Thymus (tissue), 11 donors: ENCODE data around the gene NDP. TPM values are rescaled to one million over a fixed set of nuclear protein-coding genes. Genes with fewer than 3 reads are reported as not detected.

Experiments used
- DNase-seq, 9 donors: peaks; one replicate each; pipeline ENCODE4 v3.0.0-alpha.2; 2013; ENCODE audit warnings: low spot score in 9 of 9, low read depth in 6 of 9, missing footprints in 1 of 9
- H3K27ac ChIP-seq, 2 donors: one replicate each; pipeline ENCODE4 v1.5.1; 2013; ENCODE audit warnings: control low read depth in 1 of 2, low read depth in 1 of 2, low read length in 1 of 2, mild to moderate bottlenecking in 1 of 2, moderate library complexity in 1 of 2
- H3K27me3 ChIP-seq, 2 donors: one replicate each; pipeline ENCODE4 v1.5.1; 2013; ENCODE audit warnings: low read length in 1 of 2; ENCODE audit not compliant: control insufficient read depth in 2 of 2, insufficient read depth in 1 of 2
- H3K36me3 ChIP-seq, 2 donors: one replicate each; pipeline ENCODE4 v1.5.1; 2013; ENCODE audit warnings: low read length in 1 of 2, mild to moderate bottlenecking in 1 of 2, moderate library complexity in 1 of 2; ENCODE audit not compliant: control insufficient read depth in 2 of 2, insufficient read depth in 2 of 2
- H3K4me1 ChIP-seq, 2 donors: one replicate each; pipeline ENCODE4 v1.5.1; 2013; ENCODE audit warnings: low read length in 2 of 2; ENCODE audit not compliant: control insufficient read depth in 2 of 2, insufficient read depth in 2 of 2
- H3K4me3 ChIP-seq, 2 donors: one replicate each; pipeline ENCODE4 v1.5.1; 2013; ENCODE audit warnings: low read length in 2 of 2, control low read depth in 1 of 2, mild to moderate bottlenecking in 1 of 2
- H3K9me3 ChIP-seq, 2 donors: one replicate each; pipeline ENCODE4 v1.5.1; 2013; ENCODE audit warnings: low read length in 1 of 2, mild to moderate bottlenecking in 1 of 2; ENCODE audit not compliant: control insufficient read depth in 2 of 2, insufficient read depth in 1 of 2
- WGBS: extraction: QIAGEN DNeasy Blood & Tissue Kit; methylation state at CpG from one replicate; pipeline ENCODE4 v1.1.7; 2013; 5-methylcytosine and 5-hydroxymethylcytosine counted together
- polyA plus RNA-seq: library from polyadenylated mRNA; stranded (reverse); fragments of 200-250 nt; gene quantifications from one replicate; pipeline ENCODE4 v1.2.3, GENCODE V29; 2013
- total RNA-seq: library from RNA; stranded (reverse); fragments of 120-200 nt; gene quantifications from one replicate; pipeline ENCODE4 v1.2.4, GENCODE V29; 2013
- donor health status: healthy.

NDP gene
- total and polyA plus RNA-seq, 2 donors: 0.05 to 0.21 TPM

- no peaks in the 10 kb centered on the region for H3K4me1 ChIP-seq
- H3K27me3 ChIP-seq: peaks cover 0 to 30% of the 10 kb centered on the region in 2 donors
- over 99% methylated on average over 6 of the region's 6 CpGs for WGBS
- DNase-seq: no peak
- H3K9me3 ChIP-seq: no peaks in the 10 kb centered on the region
- H3K36me3 ChIP-seq: no peaks in the 10 kb centered on the region
- no peak overlapping the region for H3K27ac ChIP-seq
- no peak overlapping the region for H3K4me3 ChIP-seq
These were observed 1.7 kb upstream of the NDP start for GRCh38 chrX:43974741-43975465.

- Histone ChIP-seq H3K4me3 (no peak overlapping the region), H3K27ac (no peak overlapping the region), H3K9me3 (no peaks in the 10 kb centered on the region), H3K4me1 (no peaks in the 10 kb centered on the region), H3K36me3 (no peaks in the 10 kb centered on the region), H3K27me3 (peaks cover 0 to 34% of the 10 kb centered on the region in 2 donors)
- DNase-seq: no peak
- WGBS: 90% methylated on average over 2 of the region's 2 CpGs
These were observed 898 bp upstream of the NDP start for GRCh38 chrX:43974100-43974475.

- H3K27me3 ChIP-seq: peaks cover 0 to 34% of the 10 kb centered on the region in 2 donors
- WGBS: 86% methylated on average over 19 of the region's 19 CpGs
- DNase-seq: no peak
- H3K4me1 ChIP-seq: no peaks in the 10 kb centered on the region
- no peaks in the 10 kb centered on the region for H3K36me3 ChIP-seq
- no peak overlapping the region for H3K4me3 ChIP-seq
- H3K27ac ChIP-seq: no peak overlapping the region
- H3K9me3 ChIP-seq: no peaks in the 10 kb centered on the region
These were observed 926 bp downstream of the NDP start for GRCh38 chrX:43971966-43972961.

GRCh38 chrX:43970528-43970927 lies 2.7 kb downstream of the NDP start:
- WGBS: 97% methylated on average over 5 of the region's 5 CpGs
- Histone ChIP-seq H3K27me3 (peaks cover 0 to 31% of the 10 kb centered on the region in 2 donors), H3K36me3 (no peaks in the 10 kb centered on the region), H3K27ac (no peak overlapping the region), H3K9me3 (no peaks in the 10 kb centered on the region), H3K4me3 (no peak overlapping the region), H3K4me1 (no peaks in the 10 kb centered on the region)
- DNase-seq: no peak

GRCh38 chrX:43969504-43970501 lies 3.4 kb downstream of the NDP start:
- no peaks in the 10 kb centered on the region for H3K9me3 ChIP-seq
- H3K36me3 ChIP-seq: no peaks in the 10 kb centered on the region
- WGBS: 98% methylated on average over 19 of the region's 19 CpGs
- no peak for DNase-seq
- H3K27me3 ChIP-seq: peaks cover 0 to 26% of the 10 kb centered on the region in 2 donors
- H3K4me3 ChIP-seq: no peak overlapping the region
- no peaks in the 10 kb centered on the region for H3K4me1 ChIP-seq
- no peak overlapping the region for H3K27ac ChIP-seq

GRCh38 chrX:43968359-43968781 lies 4.8 kb downstream of the NDP start:
- Histone ChIP-seq H3K27me3 (peaks cover 0 to 21% of the 10 kb centered on the region in 2 donors), H3K27ac (no peak overlapping the region)
- WGBS: 94% methylated on average over 4 of the region's 4 CpGs

GRCh38 chrX:43964936-43965335 lies 8.3 kb downstream of the NDP start:
- 93% methylated on average over 3 of the region's 3 CpGs for WGBS
- Histone ChIP-seq H3K27ac (no peak overlapping the region), H3K4me3 (no peak overlapping the region), H3K36me3 (no peaks in the 10 kb centered on the region), H3K4me1 (no peaks in the 10 kb centered on the region), H3K9me3 (no peaks in the 10 kb centered on the region), H3K27me3 (peaks cover 0 to 4% of the 10 kb centered on the region in 2 donors)
- no peak for DNase-seq

More at GRCh38 chrX:43968359-43968781, 4.8 kb downstream of the NDP start:
- no peak overlapping the region for H3K4me3 ChIP-seq
- DNase-seq: no peak
- H3K9me3 ChIP-seq: no peaks in the 10 kb centered on the region
- no peaks in the 10 kb centered on the region for H3K36me3 ChIP-seq
- no peaks in the 10 kb centered on the region for H3K4me1 ChIP-seq

GRCh38 chrX:43963726-43964125 lies 9.5 kb downstream of the NDP start:
- H3K27ac ChIP-seq: no peak overlapping the region
- H3K36me3 ChIP-seq: no peaks in the 10 kb centered on the region
- no peaks in the 10 kb centered on the region for H3K9me3 ChIP-seq
- no peaks in the 10 kb centered on the region for H3K4me1 ChIP-seq
- no peak overlapping the region for H3K4me3 ChIP-seq
- 96% methylated on average over 3 of the region's 3 CpGs for WGBS
- no peaks in the 10 kb centered on the region for H3K27me3 ChIP-seq
- DNase-seq: no peak
